A549 (cell line): ENCODE results near the gene TANGO2. TPM values are rescaled to one million over a fixed set of nuclear protein-coding genes. Genes with fewer than 3 reads are reported as not detected.

ENCODE experiments used
- ATAC-seq, 2 experiments: fragments of 200-7000 bp in 1 of 2; fragments of >200 bp in 1 of 2; cut with Nextera tagmentation in 1 of 2; cut with Tn5 transposase in 1 of 2; 3 replicates each; pipeline versions ENCODE4 v1.8.0 to v1.9.1; 2018 to 2020; ENCODE audit warnings: mild to moderate bottlenecking in 1 of 2, moderate library complexity in 1 of 2
- CTCF ChIA-PET: fragments of 300-600 bp; sonication (Branson Sonifier 250); formaldehyde crosslinking; extraction: SDS; loops from one replicate; lab custom pipeline; 2021; ENCODE audit warnings: antibody characterized with exemption, inconsistent platforms; lab: Yijun Ruan, JAX
- POLR2A ChIA-PET: fragments of 350-600 bp; formaldehyde crosslinking; extraction: SDS; loops from one replicate; lab custom pipeline; 2021; ENCODE audit warnings: antibody characterized with exemption, inconsistent platforms; lab: Yijun Ruan, JAX
- DNase-seq, 2 experiments: peaks; one replicate each; pipeline versions ENCODE4 v3.0.0 to v3.0.0-alpha.2; 2011 to 2016; ENCODE audit warnings: low read depth in 1 of 2, low spot score in 1 of 2
- FAIRE-seq: peaks from 2 replicates; lab custom pipeline; 2011; peaks lifted over from hg19 to GRCh38; lab: Jason Lieb, UNC
- H3K27ac ChIP-seq, 2 experiments: fragments of >200 bp; sonication (Bioruptor Twin); formaldehyde crosslinking; 3 replicates each; pipeline ENCODE4 v1.5.1; 2016 to 2017
- H3K4me1 ChIP-seq: fragments of >200 bp; sonication (Bioruptor Twin); formaldehyde crosslinking; 3 replicates; pipeline ENCODE4 v1.6.1; 2016
- H3K4me2 ChIP-seq: fragments of >200 bp; sonication (Bioruptor Twin); formaldehyde crosslinking; 3 replicates; pipeline ENCODE4 v1.6.1; 2016
- H3K4me3 ChIP-seq: fragments of >200 bp; sonication (Bioruptor Twin); formaldehyde crosslinking; 3 replicates; pipeline ENCODE4 v1.5.1; 2016
- H3K9me3 ChIP-seq: fragments of >200 bp; sonication (Bioruptor Twin); formaldehyde crosslinking; 3 replicates; pipeline ENCODE4 v1.6.1; 2016
- ATOH8 ChIP-seq: fragments of 250-450 bp; sonication (Bioruptor Pico); IDR thresholded peaks from 2 replicates; pipeline ENCODE4 v1.5.0; 2020; ENCODE audit warnings: low read depth, mild to moderate bottlenecking, moderate library complexity
- BCL3 ChIP-seq: fragments of >200 bp; sonication (Bioruptor Twin); formaldehyde crosslinking; IDR thresholded peaks from 3 replicates; pipeline ENCODE4 v1.6.1; 2016
- BHLHE40 ChIP-seq: IDR thresholded peaks from 2 replicates; pipeline ENCODE4 v1.6.1; 2012; ENCODE audit warnings: low read depth, low read length, inconsistent platforms
- CBX2 ChIP-seq: fragments of 200-600 bp; sonication (generic); IDR thresholded peaks from 2 replicates; pipeline ENCODE4 v1.6.1; 2016; ENCODE audit warnings: low read depth, mild to moderate bottlenecking, borderline replicate concordance
- CEBPB ChIP-seq, 2 experiments: fragments of >200 bp in 1 of 2; sonication (Bioruptor Twin) in 1 of 2; formaldehyde crosslinking in 1 of 2; IDR thresholded peaks; 2 replicates each; pipeline ENCODE4 v1.6.1; 2012 to 2016
- CHD4 ChIP-seq: fragments of 200-600 bp; sonication (generic); IDR thresholded peaks from 2 replicates; pipeline ENCODE4 v1.6.1; 2016; ENCODE audit warnings: antibody characterized with exemption, mild to moderate bottlenecking, borderline replicate concordance
- E2F6 ChIP-seq: IDR thresholded peaks from 2 replicates; pipeline ENCODE4 v1.6.1; 2012; ENCODE audit warnings: low read depth, borderline replicate concordance
- EP300 ChIP-seq, 2 experiments: fragments of >200 bp; sonication (Bioruptor Twin); formaldehyde crosslinking; IDR thresholded peaks; 2 replicates in 1 of 2; 3 replicates in 1 of 2; pipeline ENCODE4 v1.6.1; 2016 to 2017
- HES2 ChIP-seq: fragments of >200 bp; sonication (Bioruptor Twin); formaldehyde crosslinking; IDR thresholded peaks from 2 replicates; pipeline ENCODE4 v1.6.1; 2016
- HOXB5 ChIP-seq: fragments of 250-450 bp; sonication (Bioruptor Pico); IDR thresholded peaks from 2 replicates; pipeline ENCODE4 v1.5.0; 2020; ENCODE audit warnings: mild to moderate bottlenecking, moderate library complexity
- JUN ChIP-seq, 2 experiments: fragments of >200 bp; sonication (Bioruptor Twin); formaldehyde crosslinking; IDR thresholded peaks; 2 replicates in 1 of 2; 3 replicates in 1 of 2; pipeline ENCODE4 v1.6.1; 2016 to 2017
- MAFK ChIP-seq: fragments of 450-650 bp; IDR thresholded peaks from 2 replicates; pipeline ENCODE4 v1.6.1; 2014; ENCODE audit not compliant: partially characterized antibody
- MAZ ChIP-seq: fragments of 150-350 bp; IDR thresholded peaks from 2 replicates; pipeline ENCODE4 v1.6.1; 2014; ENCODE audit warnings: antibody characterized with exemption, low read depth, low read length, borderline replicate concordance
- NPAS2 ChIP-seq: fragments of 250-450 bp; sonication (Bioruptor Pico); IDR thresholded peaks from 2 replicates; pipeline ENCODE4 v1.8.0; 2022; ENCODE audit warnings: mild to moderate bottlenecking, moderate library complexity, borderline replicate concordance
- NR3C1 ChIP-seq: fragments of >200 bp; sonication (Bioruptor Twin); formaldehyde crosslinking; IDR thresholded peaks from 3 replicates; pipeline ENCODE4 v1.6.1; 2017
- RCOR1 ChIP-seq: fragments of 150-350 bp; IDR thresholded peaks from 2 replicates; pipeline ENCODE4 v1.6.1; 2014; ENCODE audit warnings: antibody characterized with exemption, low read length, low read depth
- REST ChIP-seq: fragments of 200-600 bp; sonication (generic); IDR thresholded peaks from 2 replicates; pipeline ENCODE4 v1.6.1; 2016; ENCODE audit warnings: antibody characterized with exemption, mild to moderate bottlenecking, moderate library complexity
- TP53 ChIP-seq: fragments of 250-450 bp; sonication (Bioruptor Pico); IDR thresholded peaks from 2 replicates; pipeline ENCODE4 v1.5.0; 2021; ENCODE audit warnings: mild to moderate bottlenecking, moderate library complexity
- WGBS: methylation state at CpG from one replicate; pipeline ENCODE4 v1.1.6; 2017; ENCODE audit errors: missing lambda C conversion rate; 5-methylcytosine and 5-hydroxymethylcytosine counted together
- polyA plus RNA-seq, 4 experiments: library from polyadenylated mRNA; depleted of rRNA in 3 of 4; stranded (reverse); fragments of >200 nt; fragmentation: RNase III in 1 of 4; extraction: RNeasy Plus Mini Kit Qiagen cat#74134 plus additional on column Dnase treatment in 1 of 4; gene quantifications; 2 replicates in 3 of 4; 3 replicates in 1 of 4; pipeline ENCODE4 v1.2.3, GENCODE V29; 2011 to 2017

TANGO2 gene
- polyA plus RNA-seq, 2 of the 4 experiments (the other 2 are of a cell fraction), result 13.2 to 13.8 TPM

- TF ChIP-seq RCOR1 (no peak), E2F6 (no peak), ATOH8 (no peak), CHD4 (no peak)
Measured at GRCh38 chr22:19984851-19985811, 35.8 kb upstream of the TANGO2 start (continued).

- 84% methylated on average over 2 of the region's 2 CpGs for WGBS
- TF ChIP-seq CHD4 (no peak), HES2 (no peak), NR3C1 (no peak), CEBPB (IDR thresholded peaks at IDR 0.05) (no peak), REST (no peak), HOXB5 (CRISPR knock-in tag) (no peak), CBX2 (no peak), MAFK (no peak), BHLHE40 (no peak), NPAS2 (no peak), BCL3 (no peak), TP53 (CRISPR knock-in tag) (no peak), MAZ (no peak), EP300 (IDR thresholded peaks at IDR 0.05) (no peak), RCOR1 (no peak), JUN (IDR thresholded peaks at IDR 0.05) (no peak), ATOH8 (no peak)
- DNase-seq (no peak), FAIRE-seq (no peak), ATAC-seq (no peak)
- ChIA-PET CTCF (interaction anchor here (1.5 to 3.6 kb wide), 3 partner anchors 14 to 27 kb away, joined by 5 to 14 read pairs (median 9); no protein-coding TSS in a partner anchor), POLR2A (interaction anchor here (0.6 to 0.7 kb wide), 2 partner anchors 30 to 458 kb away, joined by 3 to 4 read pairs; no protein-coding TSS in a partner anchor)
- Histone ChIP-seq H3K4me3 (peak overlapping the region; percentile 68; the same call in 2 of the 3 replicates), H3K9me3 (no peaks in the 10 kb centered on the region), H3K4me2 (peak overlapping the region; percentile 99), H3K4me1 (peaks cover 20% of the 10 kb centered on the region), H3K27ac (no peak overlapping the region)
Measured at GRCh38 chr22:19986011-19986409, 34.9 kb upstream of the TANGO2 start.
